Measurements from ENCODE around the gene KIF2B. TPM values are rescaled to one million over a fixed set of nuclear protein-coding genes. Genes with fewer than 3 reads are reported as not detected.
"Not testable (repeated sequence)": the region's sequence is repeated elsewhere in the genome, so short reads cannot be mapped to it uniquely, and the experiment has no call there.

Gene KIF2B
- total RNA-seq, 1 donor from 2014 or later: not detected

DNA sequence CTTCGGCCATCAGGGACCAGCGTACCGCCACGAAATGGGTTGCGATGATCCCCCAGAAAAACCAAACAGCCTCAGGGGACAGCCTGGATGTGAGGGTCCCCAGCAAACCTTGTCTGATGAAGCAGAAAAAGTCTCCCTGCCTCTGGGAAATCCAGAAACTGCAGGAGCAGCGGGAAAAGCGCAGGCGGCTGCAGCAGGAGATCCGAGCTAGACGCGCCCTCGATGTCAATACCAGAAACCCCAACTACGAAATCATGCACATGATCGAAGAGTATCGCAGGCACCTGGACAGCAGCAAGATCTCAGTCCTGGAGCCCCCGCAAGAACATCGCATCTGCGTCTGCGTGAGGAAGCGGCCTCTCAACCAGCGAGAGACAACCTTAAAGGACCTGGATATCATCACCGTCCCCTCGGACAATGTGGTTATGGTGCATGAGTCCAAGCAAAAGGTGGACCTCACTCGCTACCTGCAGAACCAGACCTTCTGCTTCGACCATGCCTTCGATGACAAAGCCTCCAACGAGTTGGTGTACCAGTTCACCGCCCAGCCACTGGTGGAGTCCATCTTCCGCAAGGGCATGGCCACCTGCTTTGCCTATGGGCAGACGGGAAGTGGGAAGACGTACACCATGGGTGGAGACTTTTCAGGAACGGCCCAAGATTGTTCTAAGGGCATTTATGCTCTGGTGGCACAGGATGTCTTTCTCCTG lies 769 bp downstream of the KIF2B start:
- no peak for DNase-seq (ENCODE audit: low spot score)
- intact Hi-C loops (cut with micrococcal nuclease): no loop called here
- Mint-ChIP-seq H3K9me3 (peaks cover 15% of the 10 kb centered on the region), H3K27me3 (ENCODE audit: insufficient read depth) (no peaks in the 10 kb centered on the region), H3K36me3 (ENCODE audit: low read depth) (no peaks in the 10 kb centered on the region), H3K27ac (no peak overlapping the region), H3K4me3 (no peak overlapping the region), H3K4me1 (ENCODE audit: low read depth) (no peaks in the 10 kb centered on the region)

GRCh38 chr17:53834771-53835170 lies 12.0 kb downstream of the KIF2B start:
- peaks cover 12% of the 10 kb centered on the region for H3K9me3 Mint-ChIP-seq
- H3K4me3 Mint-ChIP-seq; DNase-seq (ENCODE audit: low spot score); H3K36me3 Mint-ChIP-seq (ENCODE audit: low read depth); H3K4me1 Mint-ChIP-seq (ENCODE audit: low read depth); H3K27ac Mint-ChIP-seq; intact Hi-C loops (cut with micrococcal nuclease); H3K27me3 Mint-ChIP-seq (ENCODE audit: insufficient read depth): not testable (repeated sequence)

DNA sequence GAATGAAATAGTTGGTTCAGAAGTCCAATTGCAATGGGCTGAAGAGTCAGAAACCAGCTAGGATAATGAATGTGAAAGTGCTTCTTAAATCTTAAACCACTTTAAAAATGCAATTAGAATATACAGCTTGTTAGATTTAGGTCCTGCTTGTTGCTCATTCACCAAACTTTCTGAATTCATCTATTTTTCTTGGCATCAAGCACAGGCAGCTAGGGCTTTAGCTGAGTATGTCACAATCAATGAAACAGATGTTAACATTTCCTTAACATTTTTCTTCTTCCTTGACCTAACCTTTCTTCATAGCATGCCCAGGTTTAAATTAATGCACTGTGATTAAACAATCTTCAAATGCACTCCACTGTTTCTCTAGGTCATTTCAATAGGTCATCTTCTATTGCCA lies 14.4 kb downstream of the KIF2B start:
- Mint-ChIP-seq H3K9me3 (peaks cover 12% of the 10 kb centered on the region), H3K4me1 (ENCODE audit: low read depth) (no peaks in the 10 kb centered on the region), H3K27me3 (ENCODE audit: insufficient read depth) (no peaks in the 10 kb centered on the region), H3K36me3 (ENCODE audit: low read depth) (no peaks in the 10 kb centered on the region), H3K27ac (no peak overlapping the region), H3K4me3 (no peak overlapping the region)
- no peak for DNase-seq (ENCODE audit: low spot score)
- intact Hi-C loops (cut with micrococcal nuclease): no loop called here

GRCh38 chr17:53844491-53845107 lies 21.9 kb downstream of the KIF2B start:
- Mint-ChIP-seq H3K9me3 (peaks cover 15% of the 10 kb centered on the region), H3K27ac (no peak overlapping the region), H3K4me3 (no peak overlapping the region), H3K27me3 (ENCODE audit: insufficient read depth) (no peaks in the 10 kb centered on the region), H3K4me1 (ENCODE audit: low read depth) (no peaks in the 10 kb centered on the region), H3K36me3 (ENCODE audit: low read depth) (no peaks in the 10 kb centered on the region)
- intact Hi-C loops (cut with micrococcal nuclease): no loop called here
- DNase-seq (ENCODE audit: low spot score): no peak

DNA sequence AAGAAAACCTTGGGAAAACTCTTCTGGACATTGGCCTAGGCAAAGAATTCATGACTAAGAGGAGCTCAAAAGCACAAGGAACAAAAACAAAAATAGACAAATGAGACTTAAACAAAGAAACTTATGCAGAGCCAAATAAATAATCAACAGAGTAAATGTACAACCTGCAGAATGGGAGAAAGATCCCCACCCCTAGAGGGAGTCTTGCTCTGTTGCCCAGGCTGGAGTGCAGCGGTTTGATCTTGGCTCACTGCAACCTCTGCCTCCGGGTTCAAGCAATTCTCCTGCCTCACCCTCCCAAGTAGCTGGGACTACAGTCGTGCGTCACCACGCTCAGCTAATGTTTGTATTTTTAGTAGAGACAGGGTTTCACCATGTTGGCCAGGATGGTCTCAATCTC lies 48.4 kb downstream of the KIF2B start:
- not testable (repeated sequence) for H3K4me3 Mint-ChIP-seq; H3K4me1 Mint-ChIP-seq (ENCODE audit: low read depth); H3K27me3 Mint-ChIP-seq (ENCODE audit: insufficient read depth); H3K27ac Mint-ChIP-seq; H3K36me3 Mint-ChIP-seq (ENCODE audit: low read depth); DNase-seq (ENCODE audit: low spot score)
- intact Hi-C loops (cut with micrococcal nuclease): loop anchor here (10.0 kb wide), 1 partner anchor 56 kb away; no protein-coding TSS in a partner anchor
- H3K9me3 Mint-ChIP-seq: peaks cover 17% of the 10 kb centered on the region

All from activated T-helper 1 cell treated with anti-CD3 and anti-CD28 coated beads, Interleukin-12 subunit alpha, Interleukin-12 subunit beta, Interleukin-2, Interleukin-4 antibody, amounts not matched to agents 30 ng/mL and 10 ng/mL and 1 ng/mL, durations not matched to agents 14 hours and 24 hours and 36 hours (primary cell).